Trophoblast cell (in vitro differentiated cells and primary cell): Measurements from ENCODE around the gene DNAAF3.

Experiments used
- DNase-seq, 2 donors: peaks; one replicate each; pipeline ENCODE4 v3.0.0-alpha.2; 2016
- H2AFZ ChIP-seq: 2 replicates; pipeline ENCODE4 v1.6.1; 2013; ENCODE audit warnings: low read length, moderate library complexity, mild to moderate bottlenecking; ENCODE audit not compliant: insufficient read depth, poor library complexity
- H2AK5ac ChIP-seq: 2 replicates; pipeline ENCODE4 v1.6.1; 2013; ENCODE audit warnings: mild to moderate bottlenecking, low read length
- H2BK120ac ChIP-seq: 2 replicates; pipeline ENCODE4 v1.6.1; 2013; ENCODE audit warnings: low read length, mild to moderate bottlenecking, moderate library complexity; ENCODE audit not compliant: insufficient read depth, poor library complexity
- H2BK12ac ChIP-seq: 2 replicates; pipeline ENCODE4 v1.6.1; 2013; ENCODE audit warnings: mild to moderate bottlenecking, low read length, moderate library complexity
- H2BK5ac ChIP-seq: 2 replicates; pipeline ENCODE4 v1.6.1; 2013; ENCODE audit warnings: low read length, low read depth, moderate library complexity, mild to moderate bottlenecking; ENCODE audit not compliant: poor library complexity
- H3K14ac ChIP-seq: 2 replicates; pipeline ENCODE4 v1.6.1; 2013; ENCODE audit warnings: mild to moderate bottlenecking, low read length
- H3K18ac ChIP-seq: 2 replicates; pipeline ENCODE4 v1.6.1; 2013; ENCODE audit warnings: mild to moderate bottlenecking, low read length
- H3K23ac ChIP-seq: 2 replicates; pipeline ENCODE4 v1.6.1; 2013; ENCODE audit warnings: low read length
- H3K27ac ChIP-seq: 2 replicates; pipeline ENCODE4 v1.5.1; 2013; ENCODE audit warnings: low read depth, mild to moderate bottlenecking, inconsistent platforms, low read length, moderate library complexity
- H3K27me3 ChIP-seq: 2 replicates; pipeline ENCODE4 v1.6.1; 2013; ENCODE audit warnings: inconsistent platforms, mild to moderate bottlenecking, low read length, moderate library complexity; ENCODE audit not compliant: insufficient read depth
- H3K36me3 ChIP-seq, 2 experiments: 1 replicate in 1 of 2; 2 replicates in 1 of 2; pipeline ENCODE4 v1.6.1; 2013; ENCODE audit warnings: low read length in 2 of 2, mild to moderate bottlenecking in 2 of 2, moderate library complexity in 1 of 2; ENCODE audit not compliant: insufficient read depth in 2 of 2, control insufficient read depth in 1 of 2
- H3K4ac ChIP-seq: 2 replicates; pipeline ENCODE4 v1.6.1; 2013; ENCODE audit warnings: low read depth, mild to moderate bottlenecking, low read length, moderate library complexity
- H3K4me1 ChIP-seq, 2 experiments: 1 replicate in 1 of 2; 2 replicates in 1 of 2; pipeline ENCODE4 v1.6.1; 2013; ENCODE audit warnings: low read length in 2 of 2, mild to moderate bottlenecking in 2 of 2, moderate library complexity in 1 of 2; ENCODE audit not compliant: insufficient read depth in 2 of 2, control insufficient read depth in 1 of 2
- H3K4me2 ChIP-seq: 2 replicates; pipeline ENCODE4 v1.6.1; 2013; ENCODE audit warnings: inconsistent platforms, mild to moderate bottlenecking, low read length, moderate library complexity
- H3K4me3 ChIP-seq: 2 replicates; pipeline ENCODE4 v1.5.1; 2013; ENCODE audit warnings: mild to moderate bottlenecking, low read depth, low read length, inconsistent platforms
- H3K79me1 ChIP-seq: one replicate; pipeline ENCODE4 v1.6.1; 2013; ENCODE audit warnings: low read length
- H3K79me2 ChIP-seq: 2 replicates; pipeline ENCODE4 v1.6.1; 2013; ENCODE audit warnings: low read length, mild to moderate bottlenecking; ENCODE audit not compliant: control insufficient read depth, insufficient read depth, poor library complexity
- H3K9ac ChIP-seq: 2 replicates; pipeline ENCODE4 v1.6.1; 2013; ENCODE audit warnings: mild to moderate bottlenecking, low read length
- H3K9me3 ChIP-seq: 2 replicates; pipeline ENCODE4 v1.6.1; 2013; ENCODE audit warnings: low read depth, mild to moderate bottlenecking, control low read depth, inconsistent platforms, low read length; ENCODE audit not compliant: insufficient read depth
- H4K12ac ChIP-seq: 2 replicates; pipeline ENCODE4 v1.6.1; 2013; ENCODE audit warnings: low read depth, mild to moderate bottlenecking, low read length, moderate library complexity
- H4K8ac ChIP-seq: 2 replicates; pipeline ENCODE4 v1.6.1; 2013; ENCODE audit warnings: low read depth, mild to moderate bottlenecking, low read length, moderate library complexity
- H4K91ac ChIP-seq: one replicate; pipeline ENCODE4 v1.6.1; 2013; ENCODE audit warnings: low read depth, mild to moderate bottlenecking, low read length, moderate library complexity
- WGBS: extraction: QIAGEN DNeasy Blood & Tissue Kit; methylation state at CpG from one replicate; pipeline ENCODE4 v1.1.7; 2013; ENCODE audit warnings: missing lambda C conversion rate; ENCODE audit not compliant: insufficient read length, insufficient coverage; ENCODE audit errors: extremely low coverage; 5-methylcytosine and 5-hydroxymethylcytosine counted together

Gene DNAAF3

GRCh38 chr19:55161571-55162322, 4.7 kb downstream of the DNAAF3 start:
- Histone ChIP-seq H3K4me3 (no peak overlapping the region), H4K8ac (no peak overlapping the region), H2BK120ac (no peak overlapping the region), H2AFZ (no peak overlapping the region), H3K14ac (no peak overlapping the region), H3K4me2 (no peak overlapping the region), H2BK12ac (no peak overlapping the region), H3K79me2 (no peaks in the 10 kb centered on the region), H3K9me3 (peaks cover 6% of the 10 kb centered on the region), H3K27ac (no peak overlapping the region), H3K4me1 (peaks cover 2% of the 10 kb centered on the region in 2 experiments), H3K9ac (no peak overlapping the region), H3K27me3 (peaks cover 12% of the 10 kb centered on the region), H4K91ac (no peak overlapping the region), H3K23ac (no peak overlapping the region), H3K4ac (no peak overlapping the region), H3K79me1 (no peaks in the 10 kb centered on the region), H3K18ac (no peak overlapping the region), H2BK5ac (no peak overlapping the region), H3K36me3 (no peaks in the 10 kb centered on the region), H4K12ac (no peak overlapping the region), H2AK5ac (no peak overlapping the region)
- no CpG with 5 or more reads among the region's 61 CpGs for WGBS
- DNase-seq = no peak

DNA sequence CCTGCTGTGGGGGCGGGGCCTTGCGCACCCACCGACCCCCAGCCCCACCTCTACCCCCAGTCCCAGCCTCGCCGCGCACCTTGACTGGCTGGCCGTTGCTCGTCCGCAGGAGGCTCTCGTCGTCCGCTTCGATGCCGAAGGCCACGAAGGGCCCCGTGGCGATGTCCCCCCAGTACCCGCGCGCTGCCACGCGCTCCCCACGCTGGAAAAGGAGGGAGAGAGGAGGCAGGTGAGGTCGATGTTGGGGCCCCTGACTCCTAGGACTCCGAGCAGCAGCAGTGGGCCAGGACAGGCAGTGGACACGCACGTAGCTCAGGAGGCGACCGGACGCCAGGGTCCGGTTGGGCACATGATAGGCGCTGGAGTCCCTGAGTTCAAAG, 5.4 kb downstream of the DNAAF3 start:
- no peak overlapping the region for H2BK120ac ChIP-seq
- H3K36me3 ChIP-seq = no peaks in the 10 kb centered on the region
- H2AK5ac ChIP-seq = no peak overlapping the region
- no CpG with 5 or more reads among the region's 32 CpGs for WGBS
- H2AFZ ChIP-seq = no peak overlapping the region
- no peak overlapping the region for H2BK5ac ChIP-seq
- H3K4me3 ChIP-seq = no peak overlapping the region
- no peak overlapping the region for H3K4ac ChIP-seq
- H3K27me3 ChIP-seq = peaks cover 20% of the 10 kb centered on the region
- no peak overlapping the region for H3K23ac ChIP-seq
- H3K14ac ChIP-seq = no peak overlapping the region
- no peak overlapping the region for H3K4me2 ChIP-seq
- H3K18ac ChIP-seq = no peak overlapping the region
- peaks cover 11% of the 10 kb centered on the region for H3K9me3 ChIP-seq
- H3K79me1 ChIP-seq = no peaks in the 10 kb centered on the region
- H3K79me2 ChIP-seq = no peaks in the 10 kb centered on the region
- peaks cover 0 to 2% of the 10 kb centered on the region in 2 experiments for H3K4me1 ChIP-seq
- H3K9ac ChIP-seq = no peak overlapping the region
- no peak overlapping the region for H3K27ac ChIP-seq
- H2BK12ac ChIP-seq = no peak overlapping the region
- no peak overlapping the region for H4K8ac ChIP-seq
- H4K12ac ChIP-seq = no peak overlapping the region
- no peak overlapping the region for H4K91ac ChIP-seq
- no peak for DNase-seq

DNA sequence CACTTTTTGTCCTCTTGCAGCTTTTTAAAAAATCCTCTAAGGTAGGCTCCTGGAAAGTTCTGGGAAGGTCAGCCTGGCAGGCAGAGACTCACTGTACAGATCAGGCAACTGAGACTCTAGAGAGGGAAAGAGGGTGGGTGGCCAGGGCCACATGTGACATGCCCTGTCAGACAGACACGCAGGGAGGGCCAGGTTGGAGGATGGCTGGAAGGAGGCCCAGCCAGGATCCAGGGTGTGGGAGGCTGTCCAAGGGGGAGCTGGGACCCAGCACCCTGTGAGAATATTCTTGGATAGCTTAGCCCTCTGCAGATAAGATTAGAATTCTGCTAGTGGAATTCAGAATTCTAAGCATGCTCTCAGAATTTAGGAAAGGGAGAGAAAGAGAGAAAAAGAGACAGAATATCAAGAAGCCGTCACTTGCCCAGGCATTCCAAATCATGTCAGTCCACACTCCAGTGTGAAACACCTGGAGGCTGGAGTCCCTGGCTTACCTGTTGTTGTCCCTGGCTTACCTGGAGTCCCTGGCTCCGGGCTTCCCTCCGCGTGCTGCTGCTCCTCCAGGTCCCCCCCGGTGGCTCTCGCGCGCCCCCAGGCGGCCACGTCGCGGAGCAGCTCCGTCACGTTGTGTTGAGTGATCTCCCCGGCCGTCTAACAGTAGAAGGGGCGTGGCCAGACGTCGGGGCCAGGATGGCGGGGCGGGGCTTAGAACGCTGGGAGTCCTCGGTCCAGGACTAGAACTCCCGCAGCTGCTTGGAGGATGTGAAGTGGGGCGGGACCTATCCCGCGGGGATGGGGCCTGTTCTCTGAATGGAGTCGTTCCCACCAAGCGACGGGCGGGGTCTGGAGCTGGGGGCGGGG, 6.1 kb downstream of the DNAAF3 start:
- peak; percentile 87 to 94 for DNase-seq
- Histone ChIP-seq H3K9ac (no peak overlapping the region), H4K8ac (no peak overlapping the region), H2BK5ac (no peak overlapping the region), H3K4me1 (no peaks in the 10 kb centered on the region), H3K9me3 (peaks cover 11% of the 10 kb centered on the region), H2AK5ac (no peak overlapping the region), H4K12ac (no peak overlapping the region), H3K18ac (no peak overlapping the region), H2BK120ac (no peak overlapping the region), H3K27ac (no peak overlapping the region), H2BK12ac (no peak overlapping the region), H3K79me1 (no peaks in the 10 kb centered on the region), H3K14ac (no peak overlapping the region), H3K27me3 (peaks cover 22% of the 10 kb centered on the region), H4K91ac (no peak overlapping the region), H2AFZ (no peak overlapping the region), H3K4me2 (no peak overlapping the region), H3K36me3 (no peaks in the 10 kb centered on the region), H3K23ac (no peak overlapping the region), H3K4me3 (no peak overlapping the region), H3K79me2 (no peaks in the 10 kb centered on the region), H3K4ac (no peak overlapping the region)
- no CpG with 5 or more reads among the region's 33 CpGs for WGBS

GRCh38 chr19:55158848-55159749, 7.3 kb downstream of the DNAAF3 start:
- Histone ChIP-seq H3K27me3 (peaks cover 22% of the 10 kb centered on the region), H3K4me2 (no peak overlapping the region), H3K14ac (no peak overlapping the region), H3K4me3 (no peak overlapping the region), H3K36me3 (no peaks in the 10 kb centered on the region), H2BK5ac (no peak overlapping the region), H3K23ac (no peak overlapping the region), H2BK120ac (no peak overlapping the region), H3K4ac (no peak overlapping the region), H4K8ac (no peak overlapping the region), H3K9me3 (peaks cover 11% of the 10 kb centered on the region), H3K18ac (no peak overlapping the region), H4K91ac (no peak overlapping the region), H4K12ac (no peak overlapping the region), H3K4me1 (no peaks in the 10 kb centered on the region), H3K79me1 (no peaks in the 10 kb centered on the region), H2AFZ (no peak overlapping the region), H3K9ac (no peak overlapping the region), H2AK5ac (no peak overlapping the region), H3K79me2 (no peaks in the 10 kb centered on the region), H3K27ac (no peak overlapping the region), H2BK12ac (no peak overlapping the region)
- WGBS = no CpG with 5 or more reads among the region's 18 CpGs
- no peak for DNase-seq
